BLaER1 treated with 17β-estradiol and CSF1 and Interleukin-3, amounts not matched to agents 10 nM and 100 nM (cell line): ENCODE results near the gene LSM12.
"Not testable (repeated sequence)": the region's sequence is repeated elsewhere in the genome, so short reads cannot be mapped to it uniquely, and the experiment has no call there.

Experiments
- H3K27ac ChIP-seq, 11 experiments: shearing (Covaris generic); formaldehyde crosslinking; 2 replicates each; pipeline ENCODE4 v1.8.1; 2022
- H3K27me3 ChIP-seq, 11 experiments: shearing (Covaris generic); formaldehyde crosslinking; 2 replicates each; pipeline ENCODE4 v1.8.1; 2022
- H3K36me3 ChIP-seq, 11 experiments: shearing (Covaris generic); formaldehyde crosslinking; 2 replicates each; pipeline ENCODE4 v1.8.1; 2022
- H3K4me1 ChIP-seq, 10 experiments: shearing (Covaris generic); formaldehyde crosslinking; 2 replicates each; pipeline ENCODE4 v1.8.1; 2022
- H3K4me2 ChIP-seq, 11 experiments: shearing (Covaris generic); formaldehyde crosslinking; 2 replicates each; pipeline ENCODE4 v1.8.1; 2022
- H3K4me3 ChIP-seq, 10 experiments: shearing (Covaris generic); formaldehyde crosslinking; 2 replicates each; pipeline ENCODE4 v1.8.1; 2022
- H3K9ac ChIP-seq, 11 experiments: shearing (Covaris generic); formaldehyde crosslinking; 2 replicates each; pipeline ENCODE4 v1.8.1; 2022
- H3K9me3 ChIP-seq, 11 experiments: shearing (Covaris generic); formaldehyde crosslinking; replicated peaks in 1 of 11; 2 replicates each; pipeline ENCODE4 v1.8.1; 2022
- H4K20me1 ChIP-seq, 11 experiments: shearing (Covaris generic); formaldehyde crosslinking; 2 replicates each; pipeline ENCODE4 v1.8.1; 2022
- Cebpa-rat ChIP-seq, 11 experiments: shearing (Covaris generic); IDR thresholded peaks; 2 replicates each; pipeline ENCODE4 v1.8.1; 2022

LSM12 gene

GRCh38 chr17:44045486-44045885 lies 21.0 kb downstream of the LSM12 start:
- H3K4me3 ChIP-seq = no peak overlapping the region
- peaks cover 31 to 92% (median 68%) of the 10 kb centered on the region in 11 experiments for H3K36me3 ChIP-seq
- H3K4me1 ChIP-seq = peaks cover 3 to 45% (median 25%) of the 10 kb centered on the region in 10 experiments; a peak in 19 of 20 replicates
- no peak overlapping the region for H3K9ac ChIP-seq
- H3K4me2 ChIP-seq = 0 out of 22 replicates have a peak overlapping the region, but pooled peaks of 1 of the 11 experiments have one; percentile 13
- H4K20me1 ChIP-seq = peaks cover 65 to 100% (median 93%) of the 10 kb centered on the region in 11 experiments; a peak in 21 of 22 replicates
- H3K27me3 ChIP-seq = no peaks in the 10 kb centered on the region
- H3K27ac ChIP-seq = no peak overlapping the region
- peaks cover 0 to 21% (median 2%) of the 10 kb centered on the region in 11 experiments; a peak in 9 of 22 replicates for H3K9me3 ChIP-seq
- TF ChIP-seq Cebpa-rat (IDR thresholded peaks at IDR 0.05) = no peak

DNA sequence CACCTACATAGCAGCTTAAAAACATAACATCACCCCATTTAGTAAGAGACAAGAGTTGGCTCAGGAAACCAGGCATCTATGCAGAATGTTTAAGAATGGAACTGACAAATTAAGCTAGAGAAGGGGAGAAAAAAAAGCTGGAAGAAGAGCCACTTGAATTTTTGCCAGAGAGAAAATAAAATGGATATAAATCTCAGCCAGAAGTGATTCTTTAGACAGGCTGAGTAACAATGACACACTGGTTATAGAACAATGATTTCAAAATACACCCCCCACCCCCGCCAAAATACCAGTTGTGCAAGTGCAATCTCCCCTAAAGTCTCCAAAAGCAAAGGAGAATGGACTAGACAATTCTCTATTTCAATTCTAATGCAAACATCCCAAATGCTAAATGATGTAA lies 22.4 kb downstream of the LSM12 start:
- Histone ChIP-seq H3K9me3 (peaks cover 0 to 21% (median 2%) of the 10 kb centered on the region in 11 experiments; a peak in 9 of 22 replicates), H3K4me3 (no peak overlapping the region), H4K20me1 (peaks cover 63 to 100% (median 90%) of the 10 kb centered on the region in 11 experiments; a peak in 21 of 22 replicates), H3K4me2 (peak overlapping the region in 7 of 11 experiments; percentile 1 to 72 (median 46); a peak in 11 of 22 replicates), H3K4me1 (peaks cover 3 to 45% (median 25%) of the 10 kb centered on the region in 10 experiments; a peak in 19 of 20 replicates), H3K27me3 (no peaks in the 10 kb centered on the region), H3K27ac (peak overlapping the region in 4 of 11 experiments; percentile 24 to 62 (median 32); a peak in 6 of 22 replicates), H3K9ac (peak overlapping the region in 7 of 11 experiments; percentile 18 to 44 (median 40); a peak in 10 of 22 replicates), H3K36me3 (peaks cover 26 to 92% (median 65%) of the 10 kb centered on the region in 11 experiments)
- no peak for TF ChIP-seq Cebpa-rat (IDR thresholded peaks at IDR 0.05)

DNA sequence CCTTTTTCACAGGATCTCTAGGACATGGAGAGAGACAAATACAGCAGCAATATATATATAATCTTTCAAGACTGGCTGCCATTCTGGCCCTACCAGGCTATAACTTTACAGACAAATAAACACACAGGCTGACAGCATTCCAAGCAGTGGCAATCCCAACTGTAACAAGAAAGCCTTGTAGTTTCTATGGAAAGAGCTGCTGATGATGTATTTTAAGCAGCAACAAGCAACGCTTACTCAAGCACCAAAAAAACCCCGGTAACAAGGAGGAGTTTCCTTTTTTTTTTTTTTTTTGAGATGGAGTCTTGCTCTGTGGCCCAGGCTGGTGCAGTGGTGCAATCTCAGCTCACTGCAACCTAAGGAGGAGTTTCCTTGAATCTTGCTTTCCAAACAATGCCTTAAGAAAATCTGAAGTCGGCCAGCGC lies 23.2 kb downstream of the LSM12 start:
- Histone ChIP-seq H3K9ac (peak overlapping the region in 9 of 11 experiments; percentile 13 to 44 (median 25); a peak in 11 of 22 replicates), H3K36me3 (peaks cover 26 to 92% (median 65%) of the 10 kb centered on the region in 11 experiments), H3K4me1 (peaks cover 3 to 45% (median 25%) of the 10 kb centered on the region in 10 experiments; a peak in 19 of 20 replicates), H3K27ac (peak overlapping the region in 7 of 11 experiments; percentile 15 to 62 (median 28); a peak in 11 of 22 replicates), H3K27me3 (no peaks in the 10 kb centered on the region), H3K4me3 (no peak overlapping the region), H4K20me1 (peaks cover 57 to 100% (median 90%) of the 10 kb centered on the region in 11 experiments; a peak in 21 of 22 replicates), H3K9me3 (peaks cover 0 to 17% (median 2%) of the 10 kb centered on the region in 11 experiments; a peak in 9 of 22 replicates), H3K4me2 (peak overlapping the region in 7 of 11 experiments; percentile 1 to 72 (median 46); a peak in 12 of 22 replicates)
- no peak for TF ChIP-seq Cebpa-rat (IDR thresholded peaks at IDR 0.05)

DNA sequence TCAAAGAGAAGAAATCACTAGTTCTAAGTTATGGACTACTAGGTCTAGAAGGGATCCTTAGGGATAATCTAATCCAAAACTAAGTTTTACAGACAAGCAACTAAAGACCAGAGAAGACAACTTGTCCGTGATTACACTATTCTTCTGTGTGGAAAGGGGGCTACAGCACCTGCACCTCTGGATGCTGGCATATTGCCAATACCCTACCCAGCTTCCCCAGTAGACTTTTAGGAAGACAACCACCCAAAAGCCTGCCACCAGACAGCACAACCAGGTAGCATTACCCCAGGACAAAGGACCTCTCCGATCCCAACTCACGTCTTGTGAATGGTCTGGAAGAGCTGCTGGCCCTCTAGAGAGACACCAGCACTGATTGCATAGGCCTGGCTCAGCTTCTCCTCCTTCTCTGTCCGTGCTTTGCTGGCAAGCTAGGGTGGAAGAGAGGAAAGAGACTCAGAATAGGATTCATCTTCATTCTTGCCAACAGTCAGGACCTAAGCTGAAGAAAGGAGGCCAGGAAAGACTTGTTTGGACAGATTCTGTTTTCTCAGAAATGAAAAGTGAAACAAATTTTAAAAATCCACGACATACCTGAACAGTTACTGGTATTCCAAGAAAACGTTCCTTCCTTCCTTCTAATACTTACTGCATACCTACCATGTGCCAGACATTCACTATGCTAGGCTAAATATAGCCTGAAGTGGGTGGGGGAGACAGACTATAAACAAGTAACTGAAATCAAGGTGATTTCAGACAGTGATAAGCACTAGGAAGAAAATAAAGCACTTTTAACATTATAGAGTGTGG lies 26.4 kb downstream of the LSM12 start:
- Histone ChIP-seq H4K20me1 (peaks cover 44 to 90% (median 81%) of the 10 kb centered on the region in 11 experiments; a peak in 21 of 22 replicates), H3K9me3 (no peaks in the 10 kb centered on the region), H3K4me3 (no peak overlapping the region), H3K27ac (no peak overlapping the region), H3K27me3 (no peaks in the 10 kb centered on the region), H3K36me3 (peaks cover 40 to 84% (median 61%) of the 10 kb centered on the region in 11 experiments), H3K4me2 (no peak overlapping the region), H3K4me1 (peaks cover 3 to 38% (median 26%) of the 10 kb centered on the region in 10 experiments; a peak in 19 of 20 replicates), H3K9ac (no peak overlapping the region)
- TF ChIP-seq Cebpa-rat (IDR thresholded peaks at IDR 0.05) = no peak

DNA sequence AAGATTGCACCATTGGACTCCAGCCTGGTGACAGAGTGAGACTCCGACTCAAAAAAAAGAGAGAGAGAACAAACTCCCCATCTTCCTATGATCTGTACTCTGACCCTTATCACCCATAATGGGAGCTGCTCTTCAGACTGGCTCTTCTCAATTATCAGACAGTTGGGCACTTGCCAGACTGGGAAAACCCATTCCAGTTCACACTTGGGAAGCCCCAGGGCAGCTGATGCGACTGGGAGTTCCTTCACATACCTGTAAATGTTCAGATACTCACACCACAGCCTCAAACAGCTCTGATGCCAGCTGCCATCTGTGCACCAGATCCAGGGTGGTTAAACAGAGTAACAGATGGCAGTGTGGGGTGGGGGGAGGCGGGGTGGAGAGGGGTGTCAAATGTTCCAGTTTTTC lies 27.9 kb downstream of the LSM12 start:
- no peak overlapping the region for H3K4me2 ChIP-seq
- H3K9ac ChIP-seq = no peak overlapping the region
- H4K20me1 ChIP-seq = peaks cover 33 to 84% (median 68%) of the 10 kb centered on the region in 11 experiments; a peak in 21 of 22 replicates
- no peak overlapping the region for H3K27ac ChIP-seq
- H3K27me3 ChIP-seq = no peaks in the 10 kb centered on the region
- TF ChIP-seq Cebpa-rat (IDR thresholded peaks at IDR 0.05) = no peak
- H3K4me1 ChIP-seq = peaks cover 9 to 31% (median 22%) of the 10 kb centered on the region in 10 experiments
- H3K4me3 ChIP-seq = no peak overlapping the region
- H3K36me3 ChIP-seq = peaks cover 48 to 79% (median 60%) of the 10 kb centered on the region in 11 experiments
- no peaks in the 10 kb centered on the region for H3K9me3 ChIP-seq

- peaks cover 8 to 19% (median 12%) of the 10 kb centered on the region in 10 experiments; a peak in 19 of 20 replicates for H3K4me1 ChIP-seq
- H3K4me2 ChIP-seq = no peak overlapping the region
- H3K27ac ChIP-seq = no peak overlapping the region
- H3K36me3 ChIP-seq = peaks cover 59 to 79% (median 67%) of the 10 kb centered on the region in 11 experiments
- H3K4me3 ChIP-seq = no peak overlapping the region
- no peak for TF ChIP-seq Cebpa-rat (IDR thresholded peaks at IDR 0.05)
- no peak overlapping the region for H3K9ac ChIP-seq
- H3K27me3 ChIP-seq = no peaks in the 10 kb centered on the region
- H3K9me3 ChIP-seq = no peaks in the 10 kb centered on the region
- peaks cover 23 to 73% (median 61%) of the 10 kb centered on the region in 11 experiments; a peak in 21 of 22 replicates for H4K20me1 ChIP-seq
Observed at GRCh38 chr17:44037471-44037870, 29.0 kb downstream of the LSM12 start.

- H3K4me2 ChIP-seq = peak overlapping the region in 3 of 11 experiments; percentile 2 to 62 (median 57); a peak in 3 of 22 replicates
- H3K9ac ChIP-seq, H3K4me3 ChIP-seq, H3K9me3 ChIP-seq, H3K27me3 ChIP-seq, H3K27ac ChIP-seq: not testable (repeated sequence)
- peaks cover under 1 to 53% (median 37%) of the 10 kb centered on the region in 11 experiments; a peak in 20 of 22 replicates for H4K20me1 ChIP-seq
- peaks cover 68 to 88% (median 81%) of the 10 kb centered on the region in 11 experiments for H3K36me3 ChIP-seq
- H3K4me1 ChIP-seq = peaks cover 6 to 12% (median 9%) of the 10 kb centered on the region in 10 experiments; a peak in 17 of 20 replicates
Observed at GRCh38 chr17:44034688-44035087, 31.8 kb downstream of the LSM12 start.

GRCh38 chr17:44033861-44034408 lies 32.5 kb downstream of the LSM12 start:
- Histone ChIP-seq H3K9me3 (no peaks in the 10 kb centered on the region), H3K36me3 (peaks cover 62 to 88% (median 82%) of the 10 kb centered on the region in 11 experiments), H3K27ac (no peak overlapping the region; a peak in 1 of 22 replicates), H4K20me1 (peaks cover 0 to 56% (median 37%) of the 10 kb centered on the region in 11 experiments; a peak in 17 of 22 replicates), H3K4me3 (no peak overlapping the region), H3K27me3 (no peaks in the 10 kb centered on the region), H3K9ac (no peak overlapping the region), H3K4me1 (peaks cover 6 to 12% (median 9%) of the 10 kb centered on the region in 10 experiments; a peak in 17 of 20 replicates), H3K4me2 (peak overlapping the region in 9 of 11 experiments; percentile 2 to 62 (median 49); a peak in 14 of 22 replicates)
- no peak for TF ChIP-seq Cebpa-rat (IDR thresholded peaks at IDR 0.05)
